ENCODE results near the gene RGS11.

RGS11 gene

GRCh38 chr16:275786-276232 is at the start of gene RGS11:
Gene RGS11, minus strand, starts transcription at chr16:275944. Its CDS starts 33 bp downstream, at chr16:275911.
- no peak for DNase-seq

- DNase-seq, result no peak
These were observed 48.9 kb upstream of the RGS11 start for GRCh38 chr16:324451-325334.

- DNase-seq, result no peak
These were observed 48.4 kb upstream of the RGS11 start for GRCh38 chr16:324201-324450.

- no peak for DNase-seq
These were observed 46.9 kb upstream of the RGS11 start for GRCh38 chr16:322476-323143.

GRCh38 chr16:321532-321931 is 45.8 kb upstream of the RGS11 start:
- no peak for DNase-seq

- no peak for DNase-seq
These were observed 44.5 kb upstream of the RGS11 start for GRCh38 chr16:320206-320605.

- no peak for DNase-seq
These were observed 42.9 kb upstream of the RGS11 start for GRCh38 chr16:318628-319027.

GRCh38 chr16:317583-317982 is 41.8 kb upstream of the RGS11 start:
- no peak for DNase-seq

GRCh38 chr16:316741-317464 is 41.2 kb upstream of the RGS11 start:
- DNase-seq, result no peak

GRCh38 chr16:314795-315299 is 39.1 kb upstream of the RGS11 start:
- no peak for DNase-seq

- no peak for DNase-seq
These were observed 38.6 kb upstream of the RGS11 start for GRCh38 chr16:314351-314750.

GRCh38 chr16:311725-312124 is 36.0 kb upstream of the RGS11 start:
- no peak for DNase-seq

GRCh38 chr16:309476-309875 is 33.7 kb upstream of the RGS11 start:
- no peak for DNase-seq

GRCh38 chr16:307691-308312 is 32.1 kb upstream of the RGS11 start:
- no peak for DNase-seq

GRCh38 chr16:306911-307370 is 31.2 kb upstream of the RGS11 start:
- no peak for DNase-seq

GRCh38 chr16:305916-306626 is 30.3 kb upstream of the RGS11 start:
- no peak for DNase-seq

GRCh38 chr16:303760-304505 is 28.2 kb upstream of the RGS11 start:
- no peak for DNase-seq

- DNase-seq, result no peak
These were observed 26.2 kb upstream of the RGS11 start for GRCh38 chr16:301950-302349.

GRCh38 chr16:301235-301634 is 25.5 kb upstream of the RGS11 start:
- DNase-seq, result no peak

- no peak for DNase-seq
These were observed 22.1 kb upstream of the RGS11 start for GRCh38 chr16:297832-298231.

GRCh38 chr16:296806-297510 is 21.2 kb upstream of the RGS11 start:
- DNase-seq, result no peak

All from COR-L47 (cell line).